HG02938 (cell line): Measurements from ENCODE around the gene RAB4B.
"Not testable (repeated sequence)": the region's sequence is repeated elsewhere in the genome, so short reads cannot be mapped to it uniquely, and the experiment has no call there.

Source experiments
- ATAC-seq: cut with Tn5 transposase; IDR thresholded peaks from one replicate; pipeline ENCODE4 v1.9.1; 2021; ENCODE audit warnings: mild to moderate bottlenecking, moderate library complexity; ENCODE audit not compliant: unreplicated experiment

Gene RAB4B

GRCh38 chr19:40838477-40838876 is 60.4 kb downstream of the RAB4B start:
- not testable (repeated sequence) for ATAC-seq

- not testable (repeated sequence) for ATAC-seq
Measured at GRCh38 chr19:40842012-40842411, 64.0 kb downstream of the RAB4B start.

DNA sequence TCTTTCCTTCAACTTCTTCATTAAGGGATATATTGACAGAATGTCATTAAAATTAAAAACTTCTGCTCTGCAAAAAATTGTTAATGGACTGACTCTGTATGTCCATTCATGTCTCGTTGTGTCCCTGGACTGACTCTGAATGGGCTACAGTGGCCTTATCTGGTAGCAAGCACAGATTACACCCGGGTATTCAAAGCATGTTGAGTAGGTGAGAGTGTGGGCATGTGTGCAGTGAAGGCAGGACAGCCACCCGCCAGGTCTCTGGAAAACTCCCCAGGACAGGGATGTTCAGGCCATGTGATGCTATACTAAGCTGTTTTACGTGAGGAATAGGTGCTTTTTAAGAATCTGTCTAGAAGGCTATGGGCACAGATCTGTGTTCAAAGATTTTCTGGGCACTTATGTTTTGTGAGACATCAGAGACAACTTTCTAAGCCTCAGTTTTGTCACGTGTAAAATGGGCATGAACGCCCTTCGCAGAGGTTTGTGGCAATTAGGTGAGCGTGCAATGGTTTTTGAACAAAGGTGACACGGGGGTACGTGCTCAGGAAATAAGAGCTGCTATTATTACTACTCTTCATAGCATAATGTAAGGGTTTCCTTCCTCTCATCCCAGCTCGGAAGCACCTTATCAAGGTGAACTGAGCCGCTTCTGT is 65.1 kb downstream of the RAB4B start:
- ATAC-seq: not testable (repeated sequence)

DNA sequence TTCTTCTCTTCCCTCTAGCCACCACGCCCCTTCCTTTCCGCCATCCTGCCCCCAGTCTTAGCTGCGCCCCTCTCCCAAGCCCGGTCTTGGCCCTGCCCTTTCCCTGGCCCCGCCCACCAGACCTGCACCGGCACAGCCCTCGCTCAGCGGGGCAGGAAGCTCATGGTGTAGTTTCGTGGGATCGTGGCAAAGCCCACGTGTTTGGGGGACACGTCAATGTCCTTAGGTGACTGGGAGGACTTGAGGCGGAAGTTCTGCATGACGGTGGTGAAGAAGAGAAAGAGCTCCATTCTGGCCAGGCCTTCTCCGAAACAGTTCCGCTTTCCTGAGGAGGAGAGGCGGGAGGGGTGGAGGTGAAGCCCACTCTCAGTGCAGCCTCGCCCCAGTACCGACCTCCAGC is 65.6 kb downstream of the RAB4B start:
- ATAC-seq: not testable (repeated sequence)
